ENCODE data around the gene CHAC1. TPM values are rescaled to one million over a fixed set of nuclear protein-coding genes. Genes with fewer than 3 reads are reported as not detected.

CHAC1 gene
- total and polyA plus RNA-seq, 2 of the 13 experiments (the other 11 are each of a cell fraction or from before 2014, with no cell fraction given) = 0.44 TPM; not detected in 1

DNA sequence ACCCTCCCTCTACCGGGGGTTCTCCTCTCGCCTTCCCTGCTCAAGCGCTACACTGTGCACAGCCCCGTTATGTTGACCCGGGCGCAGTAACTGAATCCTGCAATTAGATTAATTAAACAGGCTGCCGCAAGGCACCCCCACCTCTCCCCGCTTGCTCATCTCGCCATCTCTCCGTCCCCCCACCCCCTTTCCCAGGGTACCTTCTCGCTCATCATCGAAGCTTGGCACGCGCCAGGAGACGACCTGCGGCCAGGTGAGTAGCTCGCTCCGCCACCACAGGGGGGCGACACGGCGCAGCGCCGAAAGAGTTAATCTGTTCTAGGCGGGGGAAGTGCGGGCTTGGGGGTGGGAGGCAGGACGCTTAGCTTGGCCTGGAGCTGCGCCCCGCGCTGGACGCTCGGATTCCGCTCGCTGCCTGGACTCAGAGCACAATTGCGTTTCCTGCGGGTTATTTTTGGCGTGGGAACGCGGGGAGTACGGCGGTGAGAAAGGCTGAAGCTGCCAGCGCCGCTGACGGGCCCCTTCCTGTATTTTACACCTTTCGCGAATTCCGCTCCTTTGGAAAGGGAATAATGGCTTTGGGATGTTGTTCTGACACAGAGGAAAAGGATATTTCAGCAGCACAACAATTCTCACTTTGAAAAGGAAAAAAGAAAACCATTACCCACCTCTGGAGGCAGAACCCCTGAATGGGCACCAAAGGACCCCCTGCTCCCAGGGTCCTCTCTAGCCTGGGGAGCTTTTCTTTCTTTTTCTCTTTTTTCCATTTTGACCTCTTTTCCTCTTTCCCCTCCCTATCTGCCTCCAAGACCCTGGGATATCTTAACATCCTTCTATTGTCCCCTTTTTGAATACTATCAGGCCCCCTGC, 22.6 kb upstream of the CHAC1 start (continued):
- TF ChIP-seq ZFP91 (CRISPR knock-in tag; IDR thresholded peaks at IDR 0.05; ENCODE audit: borderline replicate concordance) (no peak; the same call in 1 of the 2 replicates), CSRNP1 (CRISPR knock-in tag; IDR thresholded peaks at IDR 0.05) (no peak), GATAD2A (CRISPR knock-in tag; IDR thresholded peaks at IDR 0.05) (peak; percentile 50), ZNF343 (CRISPR knock-in tag; IDR thresholded peaks at IDR 0.05) (no peak), REXO4 (CRISPR knock-in tag; IDR thresholded peaks at IDR 0.05; ENCODE audit: borderline replicate concordance) (no peak), HNF1B (CRISPR knock-in tag; IDR thresholded peaks at IDR 0.05) (no peak), FOXK2 (IDR thresholded peaks at IDR 0.05) (no peak), ZNF710 (CRISPR knock-in tag; IDR thresholded peaks at IDR 0.05; ENCODE audit: borderline replicate concordance) (no peak), ZNF382 (CRISPR knock-in tag; IDR thresholded peaks at IDR 0.05; ENCODE audit: borderline replicate concordance) (no peak), GPBP1L1 (CRISPR knock-in tag; IDR thresholded peaks at IDR 0.05) (no peak), NR2F6 (IDR thresholded peaks at IDR 0.05) (no peak), NR2F6 (CRISPR knock-in tag; IDR thresholded peaks at IDR 0.05) (no peak), CEBPB (IDR thresholded peaks at IDR 0.05; ENCODE audit: borderline replicate concordance, low read depth, low read length) (no peak), MBD4 (IDR thresholded peaks at IDR 0.05; ENCODE audit: borderline replicate concordance, low read length) (no peak), ZSCAN29 (CRISPR knock-in tag; conservative IDR thresholded peaks at IDR 0.05) (no peak), ZNF558 (CRISPR knock-in tag; IDR thresholded peaks at IDR 0.05; ENCODE audit: borderline replicate concordance) (no peak), ARID2 (CRISPR knock-in tag; IDR thresholded peaks at IDR 0.05; ENCODE audit: borderline replicate concordance) (0 out of 2 replicates have a peak, but pooled peaks have one; percentile 35), ZNF766 (CRISPR knock-in tag; IDR thresholded peaks at IDR 0.05; ENCODE audit: borderline replicate concordance) (no peak), ZNF619 (CRISPR knock-in tag; IDR thresholded peaks at IDR 0.05) (no peak)
- TF ChIP-seq, protein P1, sequence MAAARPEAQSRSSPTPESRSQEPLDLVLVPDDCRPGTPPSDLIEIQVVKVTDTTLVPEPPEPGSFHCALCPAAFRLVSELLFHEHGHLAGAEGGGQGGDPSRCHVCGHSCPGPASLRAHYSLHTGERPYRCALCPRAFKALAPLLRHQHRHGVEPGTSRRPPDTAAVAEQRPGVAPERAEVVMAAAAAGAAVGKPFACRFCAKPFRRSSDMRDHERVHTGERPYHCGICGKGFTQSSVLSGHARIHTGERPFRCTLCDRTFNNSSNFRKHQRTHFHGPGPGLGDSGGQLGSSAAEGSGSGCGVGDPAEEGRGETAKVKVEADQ (CRISPR knock-in tag; IDR thresholded peaks at IDR 0.05; ENCODE audit: borderline replicate concordance) = no peak
